ENCODE data around the gene MAFG. TPM values are rescaled to one million over a fixed set of nuclear protein-coding genes. Genes with fewer than 3 reads are reported as not detected.
A peak's percentile ranks its signal among the peaks of the same experiment; 100 is the strongest.

MAFG gene
- total RNA-seq, 1 donor from 2014 or later: 22.4 TPM

DNA sequence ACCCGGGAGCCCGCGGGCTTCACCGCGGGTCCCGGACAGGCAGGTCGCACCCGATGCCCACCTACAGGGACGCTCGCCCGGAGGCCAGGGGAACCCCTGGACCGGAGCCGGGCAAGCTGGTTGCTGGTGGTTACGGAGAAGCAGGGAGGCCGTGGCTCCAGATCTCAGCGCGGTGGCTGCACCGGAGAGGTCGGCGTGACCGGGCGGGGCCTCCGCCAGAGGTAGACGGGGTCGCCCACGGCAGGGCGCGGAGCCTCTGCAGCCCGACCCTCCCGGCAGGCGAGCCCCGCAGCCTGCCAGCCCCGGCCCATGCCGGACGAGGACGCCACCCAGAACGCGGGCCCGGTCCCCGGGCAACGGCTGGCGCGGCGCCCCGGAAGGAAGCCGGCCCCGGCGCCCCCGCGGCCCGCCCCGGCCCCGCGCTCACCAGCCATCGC lies 16.7 kb downstream of the MAFG start:
- Mint-ChIP-seq H3K36me3 (peaks cover 10% of the 10 kb centered on the region), H3K27ac (peak overlapping the region; percentile 90), H3K4me3 (peak overlapping the region; percentile 93), H3K27me3 (no peaks in the 10 kb centered on the region), H3K4me1 (ENCODE audit: unreplicated experiment) (peaks cover 5% of the 10 kb centered on the region), H3K9me3 (no peaks in the 10 kb centered on the region)
- TF ChIP-seq, protein P1, sequence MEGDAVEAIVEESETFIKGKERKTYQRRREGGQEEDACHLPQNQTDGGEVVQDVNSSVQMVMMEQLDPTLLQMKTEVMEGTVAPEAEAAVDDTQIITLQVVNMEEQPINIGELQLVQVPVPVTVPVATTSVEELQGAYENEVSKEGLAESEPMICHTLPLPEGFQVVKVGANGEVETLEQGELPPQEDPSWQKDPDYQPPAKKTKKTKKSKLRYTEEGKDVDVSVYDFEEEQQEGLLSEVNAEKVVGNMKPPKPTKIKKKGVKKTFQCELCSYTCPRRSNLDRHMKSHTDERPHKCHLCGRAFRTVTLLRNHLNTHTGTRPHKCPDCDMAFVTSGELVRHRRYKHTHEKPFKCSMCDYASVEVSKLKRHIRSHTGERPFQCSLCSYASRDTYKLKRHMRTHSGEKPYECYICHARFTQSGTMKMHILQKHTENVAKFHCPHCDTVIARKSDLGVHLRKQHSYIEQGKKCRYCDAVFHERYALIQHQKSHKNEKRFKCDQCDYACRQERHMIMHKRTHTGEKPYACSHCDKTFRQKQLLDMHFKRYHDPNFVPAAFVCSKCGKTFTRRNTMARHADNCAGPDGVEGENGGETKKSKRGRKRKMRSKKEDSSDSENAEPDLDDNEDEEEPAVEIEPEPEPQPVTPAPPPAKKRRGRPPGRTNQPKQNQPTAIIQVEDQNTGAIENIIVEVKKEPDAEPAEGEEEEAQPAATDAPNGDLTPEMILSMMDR (conservative IDR thresholded peaks at IDR 0.05): no peak
- no peak for DNase-seq (ENCODE audit: extremely low spot score, unreplicated experiment)

DNA sequence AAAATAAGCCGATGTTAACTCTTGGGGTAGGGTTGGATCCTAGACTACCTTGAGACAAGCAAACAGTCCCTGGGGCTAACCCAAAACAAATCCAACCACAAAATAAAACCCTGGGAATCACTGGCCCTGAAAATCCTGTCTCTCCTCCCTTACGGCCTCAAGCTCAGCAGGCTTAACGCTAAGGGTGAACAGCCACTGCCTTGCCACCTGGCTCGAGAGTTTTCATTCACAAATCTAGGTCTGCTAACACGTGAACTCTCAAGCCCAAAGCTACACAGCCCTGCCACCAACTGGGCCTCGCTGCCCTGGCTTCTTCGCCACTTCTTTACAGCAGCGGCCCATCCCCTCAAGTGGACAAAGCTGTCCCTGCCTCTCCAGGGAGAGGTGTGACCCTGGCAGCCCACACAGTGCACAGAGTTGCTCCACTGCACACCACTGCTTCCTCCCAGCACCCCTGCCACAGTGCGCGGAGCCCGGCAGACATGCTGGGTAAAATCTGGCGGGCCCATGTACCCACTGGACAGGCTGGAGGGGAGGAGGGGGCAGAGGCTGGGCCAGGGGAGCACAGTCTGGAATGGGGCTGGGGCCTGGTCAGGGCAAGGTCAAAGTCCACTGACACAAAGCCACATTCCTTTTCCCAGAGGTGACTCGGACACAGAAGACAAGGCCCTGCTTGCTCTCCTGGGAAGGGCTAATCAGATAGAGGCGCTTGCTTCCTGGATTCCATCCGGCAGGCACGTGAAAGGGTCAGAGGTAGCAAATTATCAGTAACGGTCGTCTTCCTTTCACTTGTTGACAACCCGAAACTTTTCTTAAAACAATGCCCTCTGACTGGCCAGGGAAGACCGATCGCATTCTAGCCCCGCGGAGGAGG lies 17.3 kb downstream of the MAFG start:
- no peak for DNase-seq (ENCODE audit: extremely low spot score, unreplicated experiment)
- peak overlapping the region; percentile 93 for H3K4me3 Mint-ChIP-seq
- peaks cover 8% of the 10 kb centered on the region for H3K36me3 Mint-ChIP-seq
- no peaks in the 10 kb centered on the region for H3K27me3 Mint-ChIP-seq
- H3K27ac Mint-ChIP-seq: peak overlapping the region; percentile 90
- TF ChIP-seq, protein P1 (conservative IDR thresholded peaks at IDR 0.05): no peak
- no peaks in the 10 kb centered on the region for H3K9me3 Mint-ChIP-seq
- peaks cover 5% of the 10 kb centered on the region for H3K4me1 Mint-ChIP-seq (ENCODE audit: unreplicated experiment)

DNA sequence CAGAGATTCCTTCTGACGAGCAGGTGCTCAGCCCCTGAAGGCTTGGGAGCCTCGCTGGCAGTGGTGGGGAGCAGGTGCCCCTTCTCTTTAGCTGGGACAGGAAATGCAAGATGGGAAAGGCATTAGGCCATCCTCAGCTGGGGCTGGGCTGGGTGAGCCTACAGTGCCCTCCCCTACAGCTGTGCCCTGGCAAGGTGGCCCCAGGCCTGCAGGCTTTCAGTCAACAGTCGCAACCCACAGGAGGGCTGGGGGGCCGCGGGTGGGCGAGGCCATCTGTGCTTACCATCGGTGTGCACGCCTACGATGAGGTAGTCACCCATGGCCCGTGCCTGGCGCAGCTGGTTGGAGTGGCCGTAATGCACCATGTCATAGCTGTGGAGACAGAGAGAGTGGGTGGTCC lies 18.3 kb downstream of the MAFG start:
- Mint-ChIP-seq H3K27me3 (no peaks in the 10 kb centered on the region), H3K4me3 (peak overlapping the region; percentile 93), H3K27ac (no peak overlapping the region), H3K9me3 (no peaks in the 10 kb centered on the region), H3K4me1 (ENCODE audit: unreplicated experiment) (peaks cover 5% of the 10 kb centered on the region), H3K36me3 (peaks cover 8% of the 10 kb centered on the region)
- TF ChIP-seq, protein P1 (conservative IDR thresholded peaks at IDR 0.05): no peak
- DNase-seq (ENCODE audit: extremely low spot score, unreplicated experiment): no peak

DNA sequence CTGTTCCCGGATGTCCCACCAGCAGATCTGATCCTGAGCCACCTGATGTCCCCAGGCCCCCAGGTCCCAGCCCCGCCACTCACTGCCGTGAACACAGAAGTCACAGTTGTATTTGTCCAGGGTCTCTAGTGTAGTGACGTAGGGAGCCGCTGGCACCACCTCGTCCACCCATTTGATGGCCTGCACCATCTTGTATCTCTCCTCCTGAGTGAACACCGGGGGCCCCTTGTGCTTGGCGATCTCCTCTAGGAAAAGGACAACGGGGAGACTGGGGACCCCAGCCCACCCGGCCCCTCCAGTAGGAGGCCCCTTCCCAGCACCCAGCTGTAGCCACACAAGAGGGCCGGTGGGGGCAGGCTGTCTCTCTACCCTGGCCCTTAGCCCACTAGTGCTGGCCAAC lies 18.7 kb downstream of the MAFG start:
- H3K4me3 Mint-ChIP-seq: no peak overlapping the region
- DNase-seq (ENCODE audit: extremely low spot score, unreplicated experiment): no peak
- H3K36me3 Mint-ChIP-seq: peaks cover 8% of the 10 kb centered on the region
- H3K4me1 Mint-ChIP-seq (ENCODE audit: unreplicated experiment): peaks cover 5% of the 10 kb centered on the region
- TF ChIP-seq, protein P1 (conservative IDR thresholded peaks at IDR 0.05): no peak
- no peak overlapping the region for H3K27ac Mint-ChIP-seq
- no peaks in the 10 kb centered on the region for H3K27me3 Mint-ChIP-seq
- H3K9me3 Mint-ChIP-seq: no peaks in the 10 kb centered on the region

DNA sequence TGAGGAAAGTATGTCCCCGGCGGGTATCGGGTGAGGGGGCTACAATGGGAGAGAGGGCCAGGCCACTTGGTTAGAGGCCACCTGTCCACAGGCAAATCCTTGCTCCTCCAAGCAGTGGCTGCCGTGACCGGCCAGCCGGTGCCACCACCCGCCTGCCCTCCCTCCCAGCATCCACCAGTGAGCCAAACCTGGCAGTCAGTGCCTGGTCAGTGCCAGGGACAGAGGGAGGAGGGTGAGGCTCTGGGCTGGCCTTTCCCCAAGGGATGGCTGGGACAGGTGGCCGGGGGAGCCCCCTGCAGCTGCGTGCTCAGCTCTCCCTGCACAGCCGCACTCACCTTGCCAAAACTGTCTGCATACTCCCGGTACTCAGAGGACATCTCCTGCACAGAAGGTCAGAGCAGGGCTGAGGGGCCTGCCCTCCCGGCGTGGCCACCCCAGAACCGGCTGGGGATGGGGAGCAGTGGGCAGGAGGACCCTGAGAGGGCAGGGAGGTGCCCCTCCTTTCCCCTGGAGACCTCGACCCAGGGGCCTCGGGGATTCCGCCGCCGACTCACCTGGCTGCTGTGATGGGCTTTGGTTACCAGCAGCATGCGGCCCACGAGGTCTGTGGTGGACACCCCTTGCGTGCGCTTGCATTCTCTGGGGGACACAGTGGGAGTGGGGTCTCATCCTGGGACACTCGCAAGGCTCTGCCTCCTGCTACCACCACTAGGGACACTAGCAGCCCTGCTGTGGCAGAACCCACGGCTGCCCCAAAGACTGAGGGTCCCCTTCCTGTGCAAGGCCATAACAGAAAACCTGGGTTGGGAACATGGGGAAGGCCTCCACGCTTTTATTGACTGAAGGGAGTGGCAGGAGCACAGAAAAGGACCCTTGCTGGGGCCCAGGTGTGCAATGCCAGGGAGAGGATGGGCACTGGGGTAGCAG lies 20.1 kb downstream of the MAFG start:
- no peak for DNase-seq (ENCODE audit: extremely low spot score, unreplicated experiment)
- Mint-ChIP-seq H3K27ac (no peak overlapping the region), H3K36me3 (no peaks in the 10 kb centered on the region), H3K27me3 (no peaks in the 10 kb centered on the region), H3K4me3 (no peak overlapping the region), H3K4me1 (ENCODE audit: unreplicated experiment) (no peaks in the 10 kb centered on the region), H3K9me3 (no peaks in the 10 kb centered on the region)
- TF ChIP-seq, protein P1 (conservative IDR thresholded peaks at IDR 0.05): peak; percentile 24

Data from type B pancreatic cell (in vitro differentiated cells).